Measurements from ENCODE around the gene GNA12. TPM values are rescaled to one million over a fixed set of nuclear protein-coding genes. Genes with fewer than 3 reads are reported as not detected.

The GNA12 gene
- total RNA-seq, 1 donor from 2014 or later, result 29.5 TPM

GRCh38 chr7:2734084-2734686 is 109.9 kb downstream of the GNA12 start:
- Histone ChIP-seq H3K4me1 (peaks cover 30% of the 10 kb centered on the region), H3K9me3 (no peaks in the 10 kb centered on the region), H3K36me3 (peaks cover 0 to 10% of the 10 kb centered on the region in 2 donors), H3K4me3 (no peak overlapping the region), H3K27me3 (no peaks in the 10 kb centered on the region), H3K27ac (peak overlapping the region; percentile 73)
- intact Hi-C loops (cut with DNase I), result loop anchor here (5.0 kb wide), 1 partner anchor 1173 kb away; no protein-coding TSS in a partner anchor
- TF ChIP-seq POLR2AphosphoS5 (IDR thresholded peaks at IDR 0.05; ENCODE audit: insufficient read depth in 1 of 2, low read depth in 1 of 2) (no peak), CTCF (IDR thresholded peaks at IDR 0.05) (no peak), POLR2A (IDR thresholded peaks at IDR 0.05) (no peak)
- DNase-seq (ENCODE audit: extremely low spot score in 2 of 2), result no peak

GRCh38 chr7:2732959-2733584 is 111.0 kb downstream of the GNA12 start:
- TF ChIP-seq CTCF (IDR thresholded peaks at IDR 0.05) (no peak), POLR2AphosphoS5 (IDR thresholded peaks at IDR 0.05; ENCODE audit: insufficient read depth in 1 of 2, low read depth in 1 of 2) (peak; percentile 56 to 70)
- intact Hi-C loops (cut with DNase I), result loop anchor here (5.0 kb wide), 1 partner anchor 1174 kb away; no protein-coding TSS in a partner anchor
- H3K27me3 ChIP-seq, result no peaks in the 10 kb centered on the region
- no peak overlapping the region for H3K4me3 ChIP-seq
- H3K27ac ChIP-seq, result peak overlapping the region; percentile 73
- DNase-seq (ENCODE audit: extremely low spot score in 2 of 2), result peak in 1 of 2 donors; percentile 96
- H3K9me3 ChIP-seq, result no peaks in the 10 kb centered on the region
- peaks cover 0 to 10% of the 10 kb centered on the region in 2 donors for H3K36me3 ChIP-seq
- H3K4me1 ChIP-seq, result peaks cover 30% of the 10 kb centered on the region

GRCh38 chr7:2732388-2732787 is 111.7 kb downstream of the GNA12 start:
- peak overlapping the region; percentile 73 for H3K27ac ChIP-seq
- DNase-seq (ENCODE audit: extremely low spot score in 2 of 2), result no peak

GRCh38 chr7:2730846-2731770 is 113.0 kb downstream of the GNA12 start:
- TF ChIP-seq POLR2AphosphoS5 (IDR thresholded peaks at IDR 0.05; ENCODE audit: insufficient read depth in 1 of 2, low read depth in 1 of 2) (no peak), CTCF (IDR thresholded peaks at IDR 0.05) (no peak)
- H3K9me3 ChIP-seq, result no peaks in the 10 kb centered on the region
- H3K27ac ChIP-seq, result no peak overlapping the region
- DNase-seq (ENCODE audit: extremely low spot score in 2 of 2), result no peak
- H3K27me3 ChIP-seq, result no peaks in the 10 kb centered on the region
- intact Hi-C loops (cut with DNase I), result loop anchor here (5.0 kb wide), 1 partner anchor 1176 kb away; no protein-coding TSS in a partner anchor
- H3K4me1 ChIP-seq, result peaks cover 30% of the 10 kb centered on the region
- H3K4me3 ChIP-seq, result no peak overlapping the region
- H3K36me3 ChIP-seq, result peaks cover 0 to 16% of the 10 kb centered on the region in 2 donors

More at GRCh38 chr7:2732388-2732787, 111.7 kb downstream of the GNA12 start:
- peaks cover 30% of the 10 kb centered on the region for H3K4me1 ChIP-seq
- H3K4me3 ChIP-seq, result no peak overlapping the region
- no peaks in the 10 kb centered on the region for H3K27me3 ChIP-seq
- intact Hi-C loops (cut with DNase I), result loop anchor here (5.0 kb wide), 1 partner anchor 1175 kb away; no protein-coding TSS in a partner anchor
- peaks cover 0 to 10% of the 10 kb centered on the region in 2 donors for H3K36me3 ChIP-seq
- H3K9me3 ChIP-seq, result no peaks in the 10 kb centered on the region
- TF ChIP-seq POLR2AphosphoS5 (IDR thresholded peaks at IDR 0.05; ENCODE audit: insufficient read depth in 1 of 2, low read depth in 1 of 2) (no peak), CTCF (IDR thresholded peaks at IDR 0.05) (no peak), POLR2A (IDR thresholded peaks at IDR 0.05) (no peak)

Measured in vagina (tissue), 2 donors.